GM21576 (cell line): ENCODE results near the gene METTL26.

Experiments used
- ATAC-seq: cut with Tn5 transposase; IDR thresholded peaks from one replicate; pipeline ENCODE4 v1.9.1; 2021; ENCODE audit warnings: mild to moderate bottlenecking, moderate library complexity; ENCODE audit not compliant: unreplicated experiment

METTL26 gene

DNA sequence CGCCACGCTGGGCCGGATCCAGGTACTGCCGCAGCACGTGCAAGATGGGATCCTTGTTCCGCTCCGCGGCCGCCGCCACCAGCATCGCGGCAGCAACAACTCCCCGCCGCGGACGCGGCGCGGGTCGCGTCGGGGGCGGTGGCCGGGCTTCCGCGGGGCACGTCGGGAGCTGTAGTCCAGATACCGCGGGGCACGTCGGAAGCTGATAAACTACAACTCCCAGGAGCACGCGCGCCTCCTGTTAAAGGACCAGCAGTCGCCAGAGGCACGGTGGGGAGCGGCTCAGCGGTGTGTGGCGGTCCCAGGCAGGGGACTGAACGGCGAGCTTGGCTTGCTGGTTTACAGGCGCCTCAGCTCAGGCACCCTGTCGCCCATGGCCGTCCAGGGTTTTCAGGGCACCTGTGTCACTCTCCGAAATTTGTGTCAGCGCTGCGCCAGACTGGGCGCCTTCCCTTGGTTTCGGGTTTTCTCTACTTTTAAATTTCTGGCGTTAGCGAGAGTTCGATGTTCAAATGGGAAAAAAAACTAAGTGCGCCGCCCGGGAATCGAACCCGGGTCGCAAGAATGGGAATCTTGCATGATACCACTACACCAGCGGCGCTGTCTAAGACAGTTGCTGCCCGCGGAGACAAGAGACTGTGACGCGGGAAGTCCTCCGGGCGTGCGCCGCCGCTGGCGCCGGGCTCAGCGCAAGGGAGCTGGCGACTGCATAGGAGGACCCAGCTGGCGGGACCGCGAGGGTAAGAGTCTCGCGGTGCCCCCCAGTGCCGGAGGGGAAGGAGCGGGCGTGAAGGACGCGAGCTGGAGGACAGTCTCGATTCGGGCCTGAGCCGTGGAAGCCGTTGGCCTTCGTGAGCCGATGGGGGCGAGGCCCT is at the start of gene METTL26:
Gene METTL26, minus strand, starts transcription at position 100 of the 875 bp plus-strand sequence. Its CDS starts 15 bp downstream, at position 85.
- peak; percentile 63 for ATAC-seq

DNA sequence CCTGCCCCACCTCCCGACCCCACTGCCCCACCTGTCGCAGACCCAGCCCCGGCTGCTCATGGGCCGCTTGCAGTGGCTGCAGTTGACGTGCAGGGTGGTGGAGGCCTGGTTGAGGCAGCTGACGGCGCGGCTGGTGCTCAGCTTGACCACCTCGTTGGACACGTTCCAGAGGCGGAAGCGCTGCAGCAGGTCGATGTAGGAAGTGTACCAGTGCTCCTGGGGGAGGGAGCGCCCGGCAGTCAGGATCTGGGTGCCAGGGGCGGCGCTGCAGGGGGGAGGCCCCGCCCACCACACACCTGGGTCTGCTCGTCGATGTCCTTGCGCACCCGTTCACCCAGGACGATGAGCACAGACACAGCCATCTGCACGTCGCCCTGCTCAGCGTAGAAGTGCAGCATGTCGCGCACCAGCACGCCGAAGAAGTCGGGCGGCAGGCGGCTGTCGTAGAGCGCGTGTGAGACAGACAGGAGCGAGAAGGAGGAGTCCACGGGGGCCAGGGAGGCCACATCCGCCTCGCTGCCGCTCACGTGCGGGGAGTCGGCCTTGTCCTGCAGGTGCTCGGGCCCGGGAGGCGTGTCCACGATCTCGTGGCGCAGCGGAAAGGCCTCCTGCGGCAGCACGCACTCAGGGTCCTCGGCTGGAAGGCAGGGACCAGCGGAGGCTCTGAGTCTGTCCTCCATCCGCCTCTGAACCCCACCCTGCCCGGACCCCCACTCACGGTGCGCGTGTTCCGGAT is 49.0 kb upstream of the METTL26 start:
- ATAC-seq, result no peak

DNA sequence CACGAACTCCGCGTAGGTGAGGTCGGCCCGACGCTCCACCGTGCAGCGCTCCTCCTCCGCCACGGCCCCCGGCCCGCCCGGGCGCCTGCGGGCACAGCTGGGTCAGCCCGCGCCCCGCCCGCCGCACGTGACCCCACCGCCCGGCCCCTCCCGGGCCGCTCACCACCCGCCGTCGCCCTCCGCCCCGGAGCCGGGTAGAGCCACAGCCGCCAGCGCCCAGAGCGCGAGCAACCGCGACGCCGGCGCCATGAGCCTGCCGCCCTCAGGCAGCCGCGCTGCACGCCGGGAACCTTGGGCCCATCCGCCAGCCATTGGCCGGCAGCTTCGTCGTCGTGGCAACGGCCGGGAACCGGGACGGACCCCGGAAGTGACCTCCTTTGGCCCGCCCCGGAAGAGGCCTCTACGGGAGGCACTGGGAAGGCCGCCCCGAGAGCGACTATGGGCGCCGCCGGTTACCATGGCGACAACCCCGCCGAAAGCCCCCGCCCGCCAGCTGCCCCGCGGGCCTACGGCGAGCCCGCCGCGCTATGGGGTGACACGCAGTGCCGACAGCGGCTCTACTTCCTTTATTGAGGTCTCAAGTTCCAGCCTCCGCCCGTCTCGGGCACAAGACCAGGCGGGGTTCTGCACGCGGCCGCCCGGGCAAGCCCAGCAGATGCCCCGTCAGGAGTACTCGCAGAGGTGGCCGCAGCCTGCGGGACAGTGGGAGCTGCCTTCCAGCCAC is 48.1 kb upstream of the METTL26 start, which contains the start of gene JMJD8:
Gene JMJD8, minus strand, starts transcription at position 264 of the 724 bp plus-strand sequence. Its CDS starts 15 bp downstream, at position 249.
- peak; percentile 57 for ATAC-seq

DNA sequence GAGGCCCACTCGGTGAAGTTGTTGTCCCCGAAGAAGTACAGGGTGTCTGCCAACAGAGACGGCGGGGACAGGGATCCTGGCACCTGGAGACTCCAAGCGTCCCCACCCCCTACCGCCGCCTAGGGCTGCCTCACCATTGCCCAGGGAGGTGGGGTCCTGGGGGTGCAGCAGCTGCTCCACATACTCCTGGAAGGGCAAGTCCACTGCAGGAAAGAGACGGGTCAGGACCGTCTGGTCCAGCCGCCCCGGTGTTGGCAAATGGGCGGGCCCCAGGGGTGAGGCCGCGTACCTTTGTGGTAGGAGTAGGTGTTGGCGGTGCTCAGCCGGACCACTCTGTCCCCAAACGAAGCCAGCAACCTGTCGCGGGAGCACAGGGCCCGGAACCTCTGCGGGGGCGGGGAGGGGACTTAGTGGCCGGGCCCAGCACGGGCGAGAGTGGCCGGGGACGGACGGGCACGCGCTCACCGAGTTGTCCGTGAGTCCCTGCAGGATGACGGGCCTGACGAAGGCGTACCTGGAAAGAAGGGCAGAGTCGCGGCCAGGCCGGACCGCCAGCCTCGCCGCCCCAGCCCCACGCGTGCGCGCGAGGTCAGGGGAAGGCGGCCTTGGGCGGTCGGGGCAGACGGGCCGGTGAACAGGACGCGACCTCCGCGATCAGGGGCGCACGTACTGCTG is 47.4 kb upstream of the METTL26 start:
- ATAC-seq, result no peak

DNA sequence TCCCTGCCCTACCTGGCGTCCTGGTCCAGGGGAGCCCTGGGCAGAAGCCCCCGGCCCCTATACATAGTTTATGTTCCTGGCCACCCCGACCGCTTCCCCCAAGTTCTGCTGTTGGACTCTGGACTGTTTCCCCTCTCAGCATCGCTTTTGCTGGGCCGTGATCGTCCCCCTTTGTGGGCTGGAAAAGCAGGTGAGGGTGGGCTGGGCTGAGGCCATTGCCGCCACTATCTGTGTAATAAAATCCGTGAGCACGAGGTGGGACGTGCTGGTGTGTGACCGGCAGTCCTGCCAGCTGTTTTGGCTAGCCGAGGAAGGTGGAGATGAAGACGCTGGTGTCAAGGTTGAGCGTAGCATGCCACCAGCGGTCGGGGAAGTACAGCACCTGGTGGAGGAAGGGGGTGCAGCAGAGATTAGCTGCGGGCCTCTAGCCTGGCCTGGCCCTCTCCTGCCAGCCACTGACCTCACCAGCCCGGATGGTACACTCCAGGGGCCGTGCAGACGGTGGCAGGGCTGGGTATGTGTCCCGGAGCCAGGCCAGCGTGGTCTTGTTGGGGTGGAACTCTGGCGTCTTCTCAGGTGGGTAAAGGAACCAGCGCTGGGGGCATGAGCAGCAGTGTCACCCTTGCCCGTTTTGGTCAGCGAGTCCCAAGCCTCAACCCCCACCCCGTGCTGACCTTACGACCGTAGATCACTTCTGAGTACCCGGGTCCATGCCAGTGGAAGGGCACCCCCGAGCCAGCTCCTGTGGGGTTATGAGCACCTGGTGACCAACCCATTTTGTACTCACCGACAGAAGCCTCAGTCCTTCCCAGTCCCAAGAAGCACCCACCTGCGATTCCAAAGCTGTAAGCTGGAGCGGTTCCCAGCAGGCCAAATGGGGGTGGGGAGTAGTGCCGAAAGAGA is 46.6 kb upstream of the METTL26 start:
- ATAC-seq, result no peak

DNA sequence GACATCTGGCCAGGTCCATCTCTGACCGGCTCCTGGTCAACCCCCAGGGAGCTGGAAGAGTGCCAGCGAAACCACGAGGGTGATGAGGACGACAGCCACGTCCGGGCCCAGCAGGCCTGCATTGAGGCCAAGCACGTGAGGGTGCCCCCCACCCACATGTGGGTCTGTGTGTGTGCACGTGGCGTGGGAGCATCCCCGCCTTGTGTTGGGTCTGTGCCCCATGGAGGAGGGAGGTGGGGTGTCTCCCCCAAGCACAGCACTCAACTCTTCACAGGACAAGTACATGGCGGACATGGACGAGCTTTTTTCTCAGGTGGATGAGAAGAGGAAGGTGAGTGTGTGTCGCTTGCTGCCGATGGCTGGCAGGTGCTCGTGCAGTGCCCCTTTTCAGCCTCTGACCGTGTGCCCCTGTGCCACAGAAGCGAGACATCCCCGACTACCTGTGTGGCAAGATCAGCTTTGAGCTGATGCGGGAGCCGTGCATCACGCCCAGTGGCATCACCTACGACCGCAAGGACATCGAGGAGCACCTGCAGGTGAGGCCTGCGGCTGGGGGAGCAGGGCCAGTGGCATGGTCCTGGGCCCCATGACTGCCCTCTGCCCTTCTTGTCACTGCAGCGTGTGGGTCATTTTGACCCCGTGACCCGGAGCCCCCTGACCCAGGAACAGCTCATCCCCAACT is 45.8 kb upstream of the METTL26 start:
- ATAC-seq, result no peak

DNA sequence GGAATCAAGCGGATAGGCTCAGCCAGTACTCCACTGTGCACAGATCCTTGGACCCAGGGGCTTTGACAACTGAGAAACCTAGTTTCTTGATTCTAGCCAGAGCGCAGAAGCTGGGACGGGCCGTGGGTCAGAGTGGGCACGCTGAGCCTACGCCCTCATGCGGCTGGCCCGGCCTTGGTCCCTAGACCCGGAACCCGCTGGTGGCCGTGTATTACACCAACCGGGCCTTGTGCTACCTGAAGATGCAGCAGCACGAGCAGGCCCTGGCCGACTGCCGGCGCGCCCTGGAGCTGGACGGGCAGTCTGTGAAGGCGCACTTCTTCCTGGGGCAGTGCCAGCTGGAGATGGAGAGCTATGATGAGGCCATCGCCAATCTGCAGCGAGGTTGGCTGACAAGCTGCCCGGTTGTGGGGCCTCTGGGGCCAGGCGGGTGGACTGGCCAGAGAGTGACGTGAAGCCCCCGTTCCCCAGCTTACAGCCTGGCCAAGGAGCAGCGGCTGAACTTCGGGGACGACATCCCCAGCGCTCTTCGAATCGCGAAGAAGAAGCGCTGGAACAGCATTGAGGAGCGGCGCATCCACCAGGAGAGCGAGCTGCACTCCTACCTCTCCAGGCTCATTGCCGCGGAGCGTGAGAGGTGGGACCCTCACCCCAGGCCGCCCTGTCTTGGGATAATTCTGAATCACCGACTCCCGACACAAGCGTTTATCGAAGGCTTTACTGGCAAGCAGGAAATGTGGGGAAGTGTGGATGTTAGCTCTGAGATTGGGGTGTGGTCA is 45.1 kb upstream of the METTL26 start:
- ATAC-seq, result no peak

DNA sequence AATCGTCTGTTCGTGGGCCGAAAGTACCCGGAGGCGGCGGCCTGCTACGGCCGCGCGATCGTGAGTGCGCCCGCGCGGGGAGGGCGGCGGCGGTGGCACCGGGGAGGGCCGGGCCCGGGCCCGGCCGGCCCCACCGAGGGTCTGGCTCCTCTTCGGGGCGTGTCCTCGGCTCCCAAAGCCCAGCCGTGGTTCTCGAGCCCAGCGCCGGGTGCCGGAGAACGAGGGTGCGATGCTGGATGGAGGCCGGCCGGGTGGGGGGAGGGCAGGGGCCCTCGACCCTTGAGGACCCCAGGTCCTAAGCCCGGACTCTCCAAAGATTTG is 44.5 kb upstream of the METTL26 start:
- no peak for ATAC-seq

DNA sequence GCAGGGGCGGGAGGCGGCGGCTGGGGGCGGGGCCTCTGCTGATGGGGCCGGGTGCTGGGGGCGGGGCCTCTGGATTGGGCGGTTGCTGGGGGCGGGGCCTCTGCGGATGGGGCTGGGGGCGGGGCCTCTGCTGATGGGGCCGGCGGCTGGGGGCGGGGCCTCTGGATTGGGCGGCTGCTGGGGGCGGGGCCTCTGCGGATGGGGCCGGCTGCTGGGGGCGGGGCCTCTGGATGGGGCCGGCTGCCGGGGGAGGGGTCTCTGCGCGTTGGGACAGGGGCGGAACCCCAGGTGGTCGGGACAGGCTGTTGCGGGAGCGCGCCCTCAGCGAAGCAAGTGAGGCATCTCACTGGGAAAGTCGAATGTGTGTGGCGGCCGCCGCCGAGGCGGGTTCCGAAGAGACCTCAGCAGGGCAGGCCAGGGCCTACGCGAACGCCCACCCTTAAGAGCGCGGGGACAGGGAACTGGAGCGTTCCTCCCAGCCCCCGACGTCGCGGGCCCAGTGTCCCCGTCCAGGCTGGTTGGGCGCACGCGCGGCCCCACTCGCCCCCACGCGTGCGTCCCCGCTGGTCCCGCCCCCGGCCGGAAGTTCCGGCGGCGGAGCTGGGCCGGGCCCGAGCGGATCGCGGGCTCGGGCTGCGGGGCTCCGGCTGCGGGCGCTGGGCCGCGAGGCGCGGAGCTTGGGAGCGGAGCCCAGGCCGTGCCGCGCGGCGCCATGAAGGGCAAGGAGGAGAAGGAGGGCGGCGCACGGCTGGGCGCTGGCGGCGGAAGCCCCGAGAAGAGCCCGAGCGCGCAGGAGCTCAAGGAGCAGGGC is 43.9 kb upstream of the METTL26 start, which contains the start of gene STUB1:
Gene STUB1, plus strand, starts transcription at position 597 of the 811 bp plus-strand sequence. Its CDS starts 116 bp downstream, at position 713.
- peak; percentile 33 for ATAC-seq

DNA sequence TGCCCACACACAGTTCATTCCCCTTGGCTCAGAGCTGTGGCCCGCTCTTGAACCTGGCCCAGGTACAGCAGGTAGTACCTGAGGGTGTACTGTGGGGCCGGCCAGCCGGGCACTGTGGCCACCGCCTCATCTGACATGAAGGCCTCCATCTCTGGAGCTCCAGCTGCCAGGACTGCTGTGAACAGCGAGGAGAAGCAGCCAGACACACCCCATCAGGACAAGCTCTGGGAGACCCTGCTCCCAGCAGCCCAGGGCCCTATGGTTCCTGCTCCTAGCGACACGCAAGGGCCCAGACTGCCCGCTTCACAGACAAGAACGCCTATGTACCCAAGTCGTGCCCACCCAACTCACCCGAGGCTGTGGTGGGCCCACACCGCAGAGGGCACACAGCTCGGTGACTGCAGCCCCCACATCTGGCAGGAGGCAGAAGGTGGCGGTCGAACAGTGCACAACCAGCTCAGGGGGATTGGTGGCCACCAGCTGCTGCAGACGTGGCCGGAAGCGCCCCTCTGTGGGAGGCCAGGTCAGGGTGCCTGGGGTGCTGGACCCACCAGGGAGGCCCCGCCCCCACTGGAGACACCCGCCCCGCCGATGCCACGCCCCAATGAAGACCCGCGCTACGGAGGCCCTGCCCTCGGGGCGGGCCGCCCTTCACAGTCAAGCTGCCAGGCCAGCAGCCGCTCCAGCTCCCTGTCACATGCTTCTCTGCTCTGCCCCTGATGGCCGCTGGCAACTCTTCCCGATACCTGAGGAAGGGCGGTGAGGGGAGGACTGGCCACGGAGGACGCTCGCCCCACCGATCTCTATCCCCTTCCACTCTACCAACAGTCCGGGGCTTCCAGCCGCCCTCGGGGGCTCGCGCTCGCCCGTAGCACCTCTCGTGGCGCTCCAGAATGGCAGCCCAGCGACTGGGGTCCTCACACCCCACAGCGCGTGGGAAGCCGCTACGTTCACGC is 43.0 kb upstream of the METTL26 start:
- no peak for ATAC-seq

DNA sequence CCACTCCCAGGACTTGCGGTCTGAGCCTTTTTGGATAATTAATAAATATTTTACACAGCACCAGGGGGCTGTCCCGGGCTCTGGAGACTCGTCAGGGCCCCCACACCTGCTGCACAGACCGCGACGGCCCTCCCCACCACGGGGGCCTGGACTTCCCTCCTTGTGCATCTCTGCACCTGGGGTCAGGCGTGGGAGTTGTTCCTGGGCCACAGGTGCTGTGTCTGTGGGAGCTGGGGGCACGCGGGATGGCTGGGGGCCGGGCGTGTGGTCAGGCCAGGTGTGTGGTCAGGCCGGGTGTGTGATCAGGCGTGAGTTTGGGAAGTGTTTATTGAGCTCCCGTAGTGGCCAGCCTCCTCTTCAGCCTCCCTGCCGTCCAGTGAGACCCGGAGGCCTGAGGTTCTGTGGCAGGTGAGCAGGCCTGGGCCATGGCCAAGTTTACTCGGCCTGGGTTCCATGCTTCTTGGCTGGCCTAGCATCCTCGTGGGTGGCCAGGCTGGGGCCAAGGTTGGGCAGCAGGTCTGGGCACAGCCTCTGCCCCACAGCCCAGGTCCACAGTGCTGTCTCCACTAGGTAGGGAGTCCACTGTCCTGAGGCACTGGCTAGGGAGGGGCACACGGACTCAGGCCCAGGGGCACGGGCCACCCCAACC is 42.2 kb upstream of the METTL26 start:
- no peak for ATAC-seq

DNA sequence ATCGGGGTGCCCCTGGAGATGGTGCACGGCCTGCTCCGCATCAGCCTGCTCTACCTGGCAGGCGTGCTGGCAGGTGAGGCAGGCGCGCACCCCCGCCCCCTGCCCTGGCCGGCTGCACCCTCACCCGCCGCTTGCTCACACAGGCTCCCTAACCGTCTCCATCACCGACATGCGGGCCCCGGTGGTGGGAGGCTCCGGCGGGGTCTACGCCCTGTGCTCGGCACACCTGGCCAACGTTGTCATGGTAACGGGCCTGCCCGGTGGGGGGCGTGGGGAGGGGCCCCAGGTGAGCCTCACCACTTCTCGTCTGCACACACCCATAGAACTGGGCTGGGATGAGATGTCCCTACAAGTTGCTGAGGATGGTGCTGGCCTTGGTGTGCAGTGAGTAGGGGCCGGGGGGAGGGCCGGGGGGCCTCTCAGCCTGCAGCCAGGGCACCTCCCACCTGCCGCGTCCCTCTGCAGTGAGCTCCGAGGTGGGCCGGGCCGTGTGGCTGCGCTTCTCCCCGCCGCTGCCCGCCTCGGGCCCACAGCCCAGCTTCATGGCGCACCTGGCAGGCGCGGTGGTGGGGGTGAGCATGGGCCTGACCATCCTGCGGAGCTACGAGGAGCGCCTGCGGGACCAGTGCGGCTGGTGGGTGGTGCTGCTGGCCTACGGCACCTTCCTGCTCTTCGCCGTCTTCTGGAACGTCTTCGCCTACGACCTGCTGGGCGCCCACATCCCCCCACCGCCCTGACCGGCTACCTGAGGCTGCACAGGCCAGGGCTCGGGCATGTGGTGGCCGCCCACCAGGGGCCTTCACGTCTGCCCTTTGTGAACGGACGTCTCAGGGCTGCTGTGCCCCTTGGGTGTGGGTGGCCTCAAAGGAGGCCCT is 41.4 kb upstream of the METTL26 start:
- ATAC-seq, result no peak

DNA sequence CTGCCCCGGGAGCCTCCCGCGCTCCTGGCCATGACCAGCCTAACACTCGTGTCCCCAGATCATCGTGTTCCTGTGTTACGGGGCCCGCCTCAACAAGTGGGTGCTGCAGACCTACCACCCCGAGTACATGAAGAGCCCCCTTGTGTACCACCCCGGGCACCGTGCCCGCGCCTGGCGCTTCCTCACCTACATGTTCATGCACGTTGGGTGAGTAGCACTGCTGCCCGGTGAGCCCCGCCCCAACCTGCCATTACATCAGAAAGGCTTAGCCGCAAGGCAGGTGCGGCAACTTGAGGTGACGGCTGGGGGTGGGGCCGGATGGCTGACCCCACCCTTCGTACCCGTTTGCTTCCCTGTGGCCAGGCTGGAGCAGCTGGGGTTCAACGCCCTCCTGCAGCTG is 40.8 kb upstream of the METTL26 start:
- no peak for ATAC-seq

DNA sequence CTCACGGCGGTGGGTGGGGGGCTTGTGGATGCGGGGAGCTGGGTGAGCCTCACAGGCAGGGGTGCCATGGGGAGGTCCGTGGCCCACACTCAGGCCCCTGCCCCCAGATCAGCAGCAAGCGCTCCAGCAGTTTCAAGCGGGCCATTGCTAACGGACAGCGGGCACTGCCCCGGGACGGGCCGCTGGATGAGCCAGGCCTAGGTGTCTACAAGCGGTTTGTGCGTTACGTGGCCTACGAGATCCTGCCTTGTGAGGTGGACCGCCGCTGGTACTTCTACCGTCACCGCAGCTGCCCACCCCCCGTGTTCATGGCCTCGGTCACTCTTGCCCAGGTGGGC is 40.4 kb upstream of the METTL26 start:
- ATAC-seq, result no peak
